Inflammatory macrophage treated with lipopolysaccharide for 1 hour (primary cell): ENCODE data around the gene PI16.

ENCODE experiments used
- DNase-seq, 2 donors: peaks; one replicate each; pipeline ENCODE4 v3.0.0-alpha.2; 2020 to 2022

PI16 gene

DNA sequence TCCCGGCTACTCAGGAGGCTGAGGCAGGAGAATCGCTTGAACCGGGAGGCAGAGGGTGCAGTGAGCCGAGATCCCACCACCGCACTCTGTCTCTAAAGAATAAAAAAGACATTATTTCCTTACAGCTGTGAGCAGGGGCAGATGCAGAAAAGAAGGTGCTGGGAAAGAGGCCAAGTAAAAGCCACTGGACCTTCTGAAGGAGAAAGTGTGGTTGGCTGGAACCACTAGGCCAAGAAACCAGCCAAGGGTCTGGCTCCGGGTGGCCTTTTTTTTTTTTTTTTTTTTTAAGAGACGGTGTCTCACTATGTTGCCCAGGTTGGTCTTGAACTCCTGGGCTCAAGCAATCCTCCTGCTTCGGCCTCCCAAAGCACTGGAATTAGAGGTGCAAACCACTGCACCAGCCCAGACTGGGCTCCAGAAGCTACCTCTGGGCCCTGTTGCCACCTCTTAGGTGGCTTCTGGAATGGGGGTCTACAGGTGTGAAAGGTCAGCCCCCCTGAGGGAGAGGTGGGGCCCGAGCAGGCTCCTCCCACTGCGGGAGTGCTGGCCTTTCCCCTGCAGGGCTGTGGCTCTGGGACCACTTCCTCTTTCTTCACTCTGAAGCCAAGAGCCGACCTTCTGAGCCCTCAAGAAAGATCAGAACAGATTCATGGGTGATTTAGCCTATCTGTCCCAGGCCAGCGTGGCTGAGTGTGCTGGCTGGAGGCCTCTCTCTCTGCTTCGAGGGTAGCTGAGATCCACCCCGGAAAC lies 50.7 kb downstream of the PI16 start, which contains the start of gene FGD2:
TSS of gene FGD2 (plus strand) at position 595 of the 750 bp plus-strand sequence. CDS start 163 bp downstream, outside the sequence.
- DNase-seq, result peak; percentile 62 to 64

GRCh38 chr6:37005827-37006567 lies 51.5 kb downstream of the PI16 start:
- peak in 1 of 2 donors; percentile 37 for DNase-seq

- peak; percentile 44 to 48 for DNase-seq
Measured at GRCh38 chr6:37006793-37007339, 52.3 kb downstream of the PI16 start.

DNA sequence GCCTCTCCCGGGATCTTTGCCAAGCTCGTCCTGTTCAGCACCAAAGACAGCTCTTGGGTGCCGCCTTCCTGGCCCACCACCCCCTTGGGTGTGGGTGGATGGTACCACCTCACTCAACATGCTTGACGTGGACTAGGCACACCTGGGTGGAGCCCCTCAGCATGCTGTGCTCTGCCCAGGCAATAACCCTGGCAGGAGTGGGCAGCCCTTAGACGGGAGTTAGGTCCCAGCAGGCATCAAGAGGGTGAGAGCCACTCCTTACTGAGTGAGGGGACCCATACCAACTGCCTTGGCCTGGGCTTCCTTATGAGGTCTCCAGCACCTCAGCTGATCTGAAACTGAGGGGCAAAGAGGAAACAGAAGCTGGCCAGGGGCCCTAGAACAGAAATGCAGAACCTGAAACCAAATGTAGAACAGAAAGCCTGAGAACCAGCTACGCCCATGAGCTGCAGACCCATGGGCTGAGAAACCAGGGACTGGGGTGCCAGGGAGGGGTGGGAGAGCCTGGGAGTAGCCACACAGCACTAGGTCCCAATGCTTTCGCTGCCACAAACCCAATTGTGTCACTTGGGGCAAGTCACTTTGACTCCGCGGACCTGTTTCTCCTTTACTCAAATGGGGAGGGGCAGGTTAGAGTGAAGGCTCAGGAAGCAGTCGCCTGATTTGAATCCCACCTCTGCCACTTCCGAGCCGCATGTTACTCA lies 53.0 kb downstream of the PI16 start:
- peak; percentile 76 to 79 for DNase-seq

DNA sequence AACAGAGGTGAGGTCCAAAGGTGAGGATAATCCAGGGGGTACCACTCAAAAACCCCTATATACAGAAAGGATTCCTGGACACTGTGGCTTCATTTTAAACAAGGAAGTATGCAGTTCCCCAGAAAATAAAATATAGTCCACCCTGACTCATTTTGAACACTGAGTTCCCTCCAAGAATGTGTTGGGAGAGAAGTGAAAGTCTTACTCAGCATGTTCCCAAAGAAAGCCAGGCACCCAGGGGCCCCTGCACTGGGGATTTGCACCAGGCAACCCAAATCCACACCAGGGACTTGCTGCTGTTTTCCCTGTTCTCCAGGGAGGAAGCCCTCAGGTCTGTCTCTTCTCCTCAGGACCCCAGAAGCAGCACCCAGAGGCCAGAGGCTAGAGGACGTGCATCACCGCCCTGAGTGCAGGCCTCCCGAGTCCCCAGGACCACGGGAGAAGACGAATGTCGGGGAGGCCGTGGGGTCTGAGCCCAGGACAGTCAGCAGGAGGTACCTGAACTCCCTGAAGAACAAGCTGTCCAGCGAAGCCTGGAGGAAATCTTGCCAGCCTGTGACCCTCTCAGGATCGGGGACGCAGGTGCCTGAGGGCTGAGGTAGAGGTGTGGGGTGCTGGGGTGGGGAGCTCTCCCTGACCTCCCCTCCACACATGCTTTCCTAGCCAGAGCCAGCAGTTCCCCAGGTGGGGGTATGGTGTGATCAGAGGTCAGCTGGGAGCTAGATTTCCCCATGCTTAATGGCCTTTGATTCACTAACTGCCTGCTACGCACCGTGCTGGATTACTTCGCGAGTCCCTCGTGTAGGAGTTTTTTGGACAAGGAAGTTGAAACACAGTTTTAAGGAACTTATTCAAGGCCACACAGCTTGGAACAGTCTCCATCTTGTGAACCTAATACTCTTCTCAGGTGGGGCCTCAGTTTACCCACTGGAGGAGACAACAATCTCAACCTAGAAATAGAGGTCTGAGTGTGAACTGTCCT lies 54.2 kb downstream of the PI16 start:
- DNase-seq, result peak; percentile 58 to 63

- DNase-seq, result no peak
Measured at GRCh38 chr6:37010402-37010892, 55.9 kb downstream of the PI16 start.

DNA sequence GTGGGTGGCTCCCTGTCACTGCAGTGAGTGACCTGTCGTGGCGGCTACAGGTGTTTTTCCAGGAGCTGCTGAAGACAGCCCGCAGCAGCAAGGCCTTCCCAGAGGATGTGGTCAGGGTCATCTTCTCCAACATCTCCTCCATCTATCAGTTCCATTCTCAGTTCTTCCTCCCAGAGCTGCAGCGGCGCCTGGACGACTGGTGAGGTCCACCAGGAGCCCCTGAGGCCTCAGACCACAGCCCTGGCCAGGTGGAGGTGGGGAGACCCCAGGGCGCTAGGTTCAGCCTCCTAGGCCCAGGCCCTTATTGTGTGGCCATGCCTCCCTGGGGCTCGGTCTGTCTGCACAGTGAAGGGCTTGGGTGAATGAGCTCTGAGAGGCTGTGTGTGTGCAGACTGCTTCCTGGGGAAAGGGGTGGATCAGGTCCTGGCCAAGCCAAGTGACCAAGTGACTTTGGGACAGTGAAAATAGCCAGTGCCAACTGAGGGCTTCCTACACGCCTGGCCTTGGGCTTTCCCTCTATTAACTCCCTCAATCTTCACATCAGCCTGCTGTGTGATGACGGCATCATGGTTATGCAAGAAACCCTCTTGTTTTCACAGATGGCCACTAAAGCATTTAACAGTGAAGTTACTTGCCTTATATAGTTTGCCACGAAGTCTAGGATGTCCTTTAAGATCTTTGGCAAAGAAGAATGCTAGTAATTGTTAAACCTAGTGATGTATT lies 57.3 kb downstream of the PI16 start:
- peak; percentile 50 to 72 for DNase-seq

DNA sequence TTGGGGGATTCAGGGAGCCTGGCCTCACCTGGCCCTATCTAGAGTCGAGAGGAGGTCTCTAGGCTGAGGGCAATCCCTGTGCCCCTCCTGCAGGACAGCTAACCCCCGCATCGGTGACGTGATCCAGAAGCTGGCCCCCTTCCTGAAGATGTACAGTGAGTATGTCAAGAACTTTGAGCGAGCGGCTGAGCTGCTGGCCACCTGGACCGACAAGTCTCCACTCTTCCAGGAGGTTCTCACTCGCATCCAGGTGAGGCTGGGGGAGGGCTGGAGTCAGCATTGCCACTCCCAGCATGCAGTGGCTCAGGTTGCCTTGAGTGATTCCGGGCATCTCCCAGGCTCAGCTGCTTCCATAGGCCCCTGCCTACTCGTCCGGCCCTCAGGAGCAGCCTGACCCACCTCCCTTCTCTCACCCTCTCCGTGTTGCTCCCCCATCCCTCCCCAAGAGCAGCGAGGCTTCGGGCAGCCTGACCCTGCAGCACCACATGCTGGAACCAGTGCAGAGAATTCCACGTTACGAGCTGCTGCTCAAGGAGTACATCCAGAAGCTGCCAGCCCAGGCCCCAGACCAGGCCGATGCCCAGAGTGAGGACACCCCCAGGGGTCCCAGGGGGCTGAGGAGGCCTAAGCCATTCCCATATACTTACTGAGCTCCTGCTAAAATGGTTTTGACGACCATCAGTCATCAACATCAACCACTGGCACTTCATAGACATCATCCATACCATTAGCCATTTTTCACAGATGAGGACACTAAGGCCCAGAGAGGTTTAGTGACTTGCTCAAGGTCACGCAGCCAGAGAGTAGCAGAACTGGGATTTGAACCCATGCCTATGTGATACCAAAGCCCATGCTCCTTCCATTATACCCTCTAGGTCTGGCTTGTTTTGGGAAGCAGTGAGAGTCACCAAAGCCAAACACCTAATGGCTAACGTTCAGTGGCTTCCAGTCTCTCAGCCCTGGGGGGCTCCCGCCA lies 59.3 kb downstream of the PI16 start:
- DNase-seq, result no peak
